ENCODE measurements around the gene FGF16. TPM values are rescaled to one million over a fixed set of nuclear protein-coding genes. Genes with fewer than 3 reads are reported as not detected.

The FGF16 gene
- total RNA-seq, 1 donor from 2014 or later: not detected

DNA sequence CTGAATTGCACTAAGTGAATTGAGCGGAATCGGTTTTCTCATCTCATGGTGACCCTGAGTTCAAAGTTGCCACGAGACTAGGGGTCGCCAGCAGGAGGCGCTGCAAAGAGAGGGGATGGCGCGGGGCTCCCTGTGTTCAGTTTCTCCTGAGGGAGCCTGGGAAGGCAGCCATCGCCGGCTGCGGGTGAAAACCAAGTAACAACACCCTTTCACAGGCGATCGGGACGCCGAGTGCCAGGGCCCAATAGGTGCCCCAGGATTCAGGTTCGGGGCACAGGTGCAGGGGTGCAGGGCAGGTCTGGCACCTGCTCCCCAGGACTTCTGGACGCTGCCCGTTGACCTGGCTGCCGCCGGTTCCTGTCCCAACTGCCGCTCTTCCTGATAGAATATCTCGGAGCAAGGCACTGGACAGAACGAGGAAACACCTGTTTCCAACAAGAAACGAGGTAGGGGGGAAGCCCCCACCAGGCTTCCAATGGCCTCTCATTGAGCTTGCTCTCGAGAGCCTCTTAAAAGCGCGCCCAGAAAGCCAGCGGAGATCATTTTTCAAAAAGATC lies 1.1 kb upstream of the FGF16 start:
- Histone ChIP-seq H3K27ac (no peak overlapping the region), H3K4me3 (peak overlapping the region; percentile 42), H3K4me1 (peaks cover 8% of the 10 kb centered on the region), H3K36me3 (no peaks in the 10 kb centered on the region), H3K9me3 (no peaks in the 10 kb centered on the region), H3K27me3 (ENCODE audit: low read depth) (peaks cover 7% of the 10 kb centered on the region)
- TF ChIP-seq, protein P1, sequence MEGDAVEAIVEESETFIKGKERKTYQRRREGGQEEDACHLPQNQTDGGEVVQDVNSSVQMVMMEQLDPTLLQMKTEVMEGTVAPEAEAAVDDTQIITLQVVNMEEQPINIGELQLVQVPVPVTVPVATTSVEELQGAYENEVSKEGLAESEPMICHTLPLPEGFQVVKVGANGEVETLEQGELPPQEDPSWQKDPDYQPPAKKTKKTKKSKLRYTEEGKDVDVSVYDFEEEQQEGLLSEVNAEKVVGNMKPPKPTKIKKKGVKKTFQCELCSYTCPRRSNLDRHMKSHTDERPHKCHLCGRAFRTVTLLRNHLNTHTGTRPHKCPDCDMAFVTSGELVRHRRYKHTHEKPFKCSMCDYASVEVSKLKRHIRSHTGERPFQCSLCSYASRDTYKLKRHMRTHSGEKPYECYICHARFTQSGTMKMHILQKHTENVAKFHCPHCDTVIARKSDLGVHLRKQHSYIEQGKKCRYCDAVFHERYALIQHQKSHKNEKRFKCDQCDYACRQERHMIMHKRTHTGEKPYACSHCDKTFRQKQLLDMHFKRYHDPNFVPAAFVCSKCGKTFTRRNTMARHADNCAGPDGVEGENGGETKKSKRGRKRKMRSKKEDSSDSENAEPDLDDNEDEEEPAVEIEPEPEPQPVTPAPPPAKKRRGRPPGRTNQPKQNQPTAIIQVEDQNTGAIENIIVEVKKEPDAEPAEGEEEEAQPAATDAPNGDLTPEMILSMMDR (IDR thresholded peaks at IDR 0.05): peak; percentile 13
- ATAC-seq (peak in 1 of 2 donors; percentile 39), DNase-seq (peak; percentile 42)
- intact Hi-C loops (cut with DNase I): no loop called here

DNA sequence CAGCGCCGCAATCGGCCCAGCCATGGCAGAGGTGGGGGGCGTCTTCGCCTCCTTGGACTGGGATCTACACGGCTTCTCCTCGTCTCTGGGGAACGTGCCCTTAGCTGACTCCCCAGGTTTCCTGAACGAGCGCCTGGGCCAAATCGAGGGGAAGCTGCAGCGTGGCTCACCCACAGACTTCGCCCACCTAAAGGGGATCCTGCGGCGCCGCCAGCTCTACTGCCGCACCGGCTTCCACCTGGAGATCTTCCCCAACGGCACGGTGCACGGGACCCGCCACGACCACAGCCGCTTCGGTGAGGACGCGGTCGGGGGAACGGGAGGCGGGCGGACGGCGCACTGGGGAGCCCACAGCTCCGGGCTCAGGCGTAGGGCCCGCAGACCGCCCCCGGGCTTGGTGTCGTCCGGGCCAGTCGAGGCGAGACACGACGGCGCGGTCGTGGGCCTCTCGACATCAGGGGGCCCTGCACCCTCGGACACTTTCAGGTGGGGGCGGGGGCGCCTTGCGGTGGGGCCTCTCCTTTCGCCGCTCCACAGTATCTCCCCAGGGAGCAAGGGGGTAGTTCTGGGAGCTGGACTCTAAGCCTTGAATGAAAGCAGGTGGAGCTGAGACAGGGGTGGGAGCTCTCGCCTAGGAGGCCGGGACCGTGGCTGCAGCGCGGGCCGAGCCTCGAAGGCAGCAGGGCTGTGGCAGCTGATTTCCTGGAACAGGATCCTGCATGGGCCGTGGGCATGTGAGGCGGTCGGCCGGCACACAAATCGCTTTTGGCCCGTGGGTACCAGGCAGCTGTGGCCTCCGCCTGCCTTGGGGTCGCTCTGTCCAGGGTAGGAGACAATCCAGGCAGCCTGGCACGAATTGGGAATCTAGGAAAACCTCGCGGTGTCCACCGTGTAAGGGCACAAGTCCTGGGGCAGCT lies 722 bp downstream of the FGF16 start:
- Histone ChIP-seq H3K36me3 (no peaks in the 10 kb centered on the region), H3K4me1 (peaks cover 8% of the 10 kb centered on the region), H3K4me3 (peak overlapping the region; percentile 42), H3K27ac (no peak overlapping the region), H3K9me3 (no peaks in the 10 kb centered on the region), H3K27me3 (ENCODE audit: low read depth) (peaks cover 7% of the 10 kb centered on the region)
- no peak for ATAC-seq
- intact Hi-C loops (cut with DNase I): no loop called here
- DNase-seq: no peak
- TF ChIP-seq, protein P1 (IDR thresholded peaks at IDR 0.05): no peak

DNA sequence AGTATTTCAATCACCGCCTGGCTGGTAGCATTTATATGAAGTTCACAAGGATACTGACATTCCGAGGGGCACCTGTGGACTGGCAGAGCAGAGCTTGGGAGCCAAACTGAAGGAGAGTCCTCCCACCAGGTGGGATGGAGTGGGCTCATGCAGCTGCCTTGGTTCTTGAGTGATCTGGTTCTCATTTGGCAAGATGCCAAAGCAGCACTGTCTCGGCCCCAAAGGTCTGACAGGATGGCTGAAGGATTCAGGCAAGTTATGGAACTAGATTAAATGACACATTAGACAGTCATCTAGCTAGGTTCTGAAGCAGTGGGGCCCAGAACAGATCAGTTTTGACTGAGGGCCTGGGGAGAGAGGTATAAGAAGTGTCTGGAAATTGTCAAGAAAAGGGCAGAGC lies 3.2 kb downstream of the FGF16 start:
- H3K27ac ChIP-seq: no peak overlapping the region
- TF ChIP-seq, protein P1 (IDR thresholded peaks at IDR 0.05): no peak
- no peak for ATAC-seq
- H3K4me3 ChIP-seq: no peak overlapping the region
- peaks cover 8% of the 10 kb centered on the region for H3K4me1 ChIP-seq
- peaks cover 7% of the 10 kb centered on the region for H3K27me3 ChIP-seq (ENCODE audit: low read depth)
- DNase-seq: no peak
- H3K36me3 ChIP-seq: no peaks in the 10 kb centered on the region
- intact Hi-C loops (cut with DNase I): no loop called here
- no peaks in the 10 kb centered on the region for H3K9me3 ChIP-seq

DNA sequence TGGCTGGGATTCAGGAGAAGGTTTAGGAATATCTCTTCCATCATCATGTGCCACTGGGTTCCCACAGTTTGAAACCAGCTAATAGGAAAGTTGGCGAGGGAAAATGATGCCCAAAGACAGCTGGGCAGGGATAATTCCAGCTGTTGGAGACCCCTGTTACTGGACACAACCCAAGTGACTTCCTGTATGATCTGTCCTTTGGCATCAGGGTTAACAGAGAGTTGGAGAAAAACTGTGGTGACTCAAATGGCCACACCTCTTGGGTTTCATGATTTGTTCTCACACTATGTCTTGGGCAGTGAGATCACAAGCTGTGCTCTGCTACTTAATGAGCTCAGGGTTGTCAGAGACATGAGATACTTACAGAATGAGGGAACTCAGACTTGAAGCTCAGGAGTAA lies 3.8 kb downstream of the FGF16 start:
- intact Hi-C loops (cut with DNase I): no loop called here
- no peak for ATAC-seq
- no peak for DNase-seq
- TF ChIP-seq, protein P1 (IDR thresholded peaks at IDR 0.05): no peak
- Histone ChIP-seq H3K27me3 (ENCODE audit: low read depth) (peaks cover 3% of the 10 kb centered on the region), H3K9me3 (no peaks in the 10 kb centered on the region), H3K36me3 (no peaks in the 10 kb centered on the region), H3K27ac (no peak overlapping the region), H3K4me1 (peaks cover 5% of the 10 kb centered on the region), H3K4me3 (no peak overlapping the region)

DNA sequence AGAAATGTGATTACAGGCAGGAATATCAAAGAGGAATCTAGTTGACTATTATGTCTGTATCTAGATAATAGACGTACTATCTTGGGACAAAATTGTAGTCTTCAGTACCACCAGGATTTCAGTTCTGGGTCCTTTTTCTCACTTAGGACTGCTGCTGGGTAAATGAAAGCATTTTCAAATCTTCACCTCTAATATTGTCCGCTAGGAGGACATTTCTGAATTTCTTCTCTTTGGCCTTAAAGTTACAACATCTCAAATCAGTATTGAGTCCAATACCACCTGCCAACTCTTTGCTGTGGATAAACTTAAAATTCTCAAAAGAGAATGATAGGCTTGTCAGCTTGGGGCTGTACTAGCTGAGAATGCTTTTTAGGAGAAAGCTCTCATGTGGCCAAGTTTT lies 6.0 kb downstream of the FGF16 start:
- ATAC-seq (no peak), DNase-seq (no peak)
- TF ChIP-seq, protein P1 (IDR thresholded peaks at IDR 0.05): no peak
- no peaks in the 10 kb centered on the region for H3K9me3 ChIP-seq
- intact Hi-C loops (cut with DNase I): no loop called here
- no peak overlapping the region for H3K27ac ChIP-seq
- no peaks in the 10 kb centered on the region for H3K27me3 ChIP-seq (ENCODE audit: low read depth)
- no peaks in the 10 kb centered on the region for H3K36me3 ChIP-seq
- no peaks in the 10 kb centered on the region for H3K4me1 ChIP-seq
- H3K4me3 ChIP-seq: no peak overlapping the region
